ENCODE data around the gene SLC7A14. TPM values are rescaled to one million over a fixed set of nuclear protein-coding genes. Genes with fewer than 3 reads are reported as not detected.

Gene SLC7A14
- total RNA-seq, 2 experiments from 2014 or later = not detected

- no peaks in the 10 kb centered on the region for H3K27me3 Mint-ChIP-seq
- ChIA-PET POLR2A (no interaction called here), CTCF (interaction anchor here (0.9 to 1.1 kb wide), 2 partner anchors 10 to 70 kb away, joined by 3 read pairs; no protein-coding TSS in a partner anchor)
- H3K27ac ChIP-seq (ENCODE audit: low read depth in 1 of 2, low read length in 2 of 2) = no peak overlapping the region
- no peak overlapping the region for H3K4me3 Mint-ChIP-seq
- no peaks in the 10 kb centered on the region for H3K36me3 Mint-ChIP-seq (ENCODE audit: low read depth)
- intact Hi-C loops (cut with DNase I, micrococcal nuclease) = no loop called here
- no peaks in the 10 kb centered on the region for H3K36me3 ChIP-seq (ENCODE audit: insufficient read depth, low read length)
- H3K4me3 ChIP-seq (ENCODE audit: low read length) = no peak overlapping the region
- TF ChIP-seq, protein P1, sequence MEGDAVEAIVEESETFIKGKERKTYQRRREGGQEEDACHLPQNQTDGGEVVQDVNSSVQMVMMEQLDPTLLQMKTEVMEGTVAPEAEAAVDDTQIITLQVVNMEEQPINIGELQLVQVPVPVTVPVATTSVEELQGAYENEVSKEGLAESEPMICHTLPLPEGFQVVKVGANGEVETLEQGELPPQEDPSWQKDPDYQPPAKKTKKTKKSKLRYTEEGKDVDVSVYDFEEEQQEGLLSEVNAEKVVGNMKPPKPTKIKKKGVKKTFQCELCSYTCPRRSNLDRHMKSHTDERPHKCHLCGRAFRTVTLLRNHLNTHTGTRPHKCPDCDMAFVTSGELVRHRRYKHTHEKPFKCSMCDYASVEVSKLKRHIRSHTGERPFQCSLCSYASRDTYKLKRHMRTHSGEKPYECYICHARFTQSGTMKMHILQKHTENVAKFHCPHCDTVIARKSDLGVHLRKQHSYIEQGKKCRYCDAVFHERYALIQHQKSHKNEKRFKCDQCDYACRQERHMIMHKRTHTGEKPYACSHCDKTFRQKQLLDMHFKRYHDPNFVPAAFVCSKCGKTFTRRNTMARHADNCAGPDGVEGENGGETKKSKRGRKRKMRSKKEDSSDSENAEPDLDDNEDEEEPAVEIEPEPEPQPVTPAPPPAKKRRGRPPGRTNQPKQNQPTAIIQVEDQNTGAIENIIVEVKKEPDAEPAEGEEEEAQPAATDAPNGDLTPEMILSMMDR (IDR thresholded peaks at IDR 0.05) = no peak
- no peaks in the 10 kb centered on the region for H3K4me1 ChIP-seq (ENCODE audit: insufficient read depth, low read length)
- DNase-seq = no peak
- no peaks in the 10 kb centered on the region for H3K9me3 ChIP-seq (ENCODE audit: control insufficient read depth in 1 of 2, insufficient read depth in 1 of 2, low read length in 2 of 2)
- no peaks in the 10 kb centered on the region for H3K9me3 Mint-ChIP-seq
- H3K4me1 Mint-ChIP-seq (ENCODE audit: low read depth) = no peaks in the 10 kb centered on the region
- peaks cover 0 to 5% of the 10 kb centered on the region in 2 experiments for H3K27me3 ChIP-seq (ENCODE audit: control insufficient read depth in 1 of 2, insufficient read depth in 2 of 2, low read length in 2 of 2)
- ATAC-seq (ENCODE audit: poor library complexity) = no peak
- no peak overlapping the region for H3K27ac Mint-ChIP-seq
Observed at GRCh38 chr3:170497207-170498095, 88.4 kb downstream of the SLC7A14 start.

DNA sequence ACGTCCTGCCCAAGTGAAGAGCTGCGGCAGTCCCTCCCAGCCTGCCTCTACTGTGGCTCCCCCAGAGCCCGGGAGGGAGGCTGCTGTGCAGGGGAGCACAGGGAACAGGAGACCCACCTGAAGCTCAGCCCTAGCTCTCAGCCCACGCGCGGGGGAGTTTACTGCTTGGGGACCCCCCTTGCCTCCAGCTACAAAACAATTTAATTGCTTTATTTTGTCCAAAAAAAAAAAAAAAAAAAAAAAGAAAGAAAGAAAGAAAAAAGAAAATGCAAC, 89.1 kb downstream of the SLC7A14 start:
- no peaks in the 10 kb centered on the region for H3K27me3 Mint-ChIP-seq
- no peak overlapping the region for H3K27ac Mint-ChIP-seq
- Histone ChIP-seq H3K9me3 (ENCODE audit: control insufficient read depth in 1 of 2, insufficient read depth in 1 of 2, low read length in 2 of 2) (no peaks in the 10 kb centered on the region), H3K4me1 (ENCODE audit: insufficient read depth, low read length) (no peaks in the 10 kb centered on the region), H3K27me3 (ENCODE audit: control insufficient read depth in 1 of 2, insufficient read depth in 2 of 2, low read length in 2 of 2) (peaks cover 0 to 5% of the 10 kb centered on the region in 2 experiments), H3K36me3 (ENCODE audit: insufficient read depth, low read length) (no peaks in the 10 kb centered on the region), H3K4me3 (ENCODE audit: low read length) (no peak overlapping the region), H3K27ac (ENCODE audit: low read depth in 1 of 2, low read length in 2 of 2) (no peak overlapping the region)
- H3K36me3 Mint-ChIP-seq (ENCODE audit: low read depth) = no peaks in the 10 kb centered on the region
- ChIA-PET POLR2A (no interaction called here), CTCF (interaction anchor here (0.9 to 1.1 kb wide), 2 partner anchors 11 to 69 kb away, joined by 3 read pairs; no protein-coding TSS in a partner anchor)
- no peaks in the 10 kb centered on the region for H3K9me3 Mint-ChIP-seq
- ATAC-seq (ENCODE audit: poor library complexity) (no peak), DNase-seq (no peak)
- TF ChIP-seq, protein P1 (IDR thresholded peaks at IDR 0.05) = no peak
- no peaks in the 10 kb centered on the region for H3K4me1 Mint-ChIP-seq (ENCODE audit: low read depth)
- intact Hi-C loops (cut with DNase I, micrococcal nuclease) = no loop called here
- H3K4me3 Mint-ChIP-seq = no peak overlapping the region

GRCh38 chr3:170496026-170496867, 89.6 kb downstream of the SLC7A14 start:
- H3K36me3 ChIP-seq (ENCODE audit: insufficient read depth, low read length) = no peaks in the 10 kb centered on the region

More at GRCh38 chr3:170496026-170496867, 89.6 kb downstream of the SLC7A14 start:
- Histone ChIP-seq H3K4me3 (ENCODE audit: low read length) (no peak overlapping the region), H3K27ac (ENCODE audit: low read depth in 1 of 2, low read length in 2 of 2) (no peak overlapping the region), H3K9me3 (ENCODE audit: control insufficient read depth in 1 of 2, insufficient read depth in 1 of 2, low read length in 2 of 2) (no peaks in the 10 kb centered on the region), H3K27me3 (ENCODE audit: control insufficient read depth in 1 of 2, insufficient read depth in 2 of 2, low read length in 2 of 2) (peaks cover 0 to 5% of the 10 kb centered on the region in 2 experiments), H3K4me1 (ENCODE audit: insufficient read depth, low read length) (no peaks in the 10 kb centered on the region)
- no peak overlapping the region for H3K27ac Mint-ChIP-seq
- H3K9me3 Mint-ChIP-seq = no peaks in the 10 kb centered on the region
- ATAC-seq (ENCODE audit: poor library complexity) (no peak), DNase-seq (no peak)
- ChIA-PET POLR2A (no interaction called here), CTCF (interaction anchor here (0.9 to 1.1 kb wide), 2 partner anchors 11 to 69 kb away, joined by 3 read pairs; no protein-coding TSS in a partner anchor)
- no peak overlapping the region for H3K4me3 Mint-ChIP-seq
- no peaks in the 10 kb centered on the region for H3K36me3 Mint-ChIP-seq (ENCODE audit: low read depth)
- no peaks in the 10 kb centered on the region for H3K27me3 Mint-ChIP-seq
- TF ChIP-seq, protein P1 (IDR thresholded peaks at IDR 0.05) = no peak
- intact Hi-C loops (cut with DNase I, micrococcal nuclease) = no loop called here
- H3K4me1 Mint-ChIP-seq (ENCODE audit: low read depth) = no peaks in the 10 kb centered on the region

Measured in CD4-positive, alpha-beta T cell (primary cell).